Mucosa of stomach (tissue), 1 donor: Measurements from ENCODE around the gene HSPA9.

ENCODE experiments used
- H3K27me3 ChIP-seq: one replicate; pipeline ENCODE4 v1.7.0; 2013; ENCODE audit warnings: mild to moderate bottlenecking, low read length; ENCODE audit not compliant: control insufficient read depth, insufficient read depth
- H3K36me3 ChIP-seq: one replicate; pipeline ENCODE4 v1.7.0; 2013; ENCODE audit warnings: low read length; ENCODE audit not compliant: control insufficient read depth, insufficient read depth
- H3K4me1 ChIP-seq: one replicate; pipeline ENCODE4 v1.7.0; 2013; ENCODE audit warnings: mild to moderate bottlenecking, low read length; ENCODE audit not compliant: control insufficient read depth, insufficient read depth
- H3K4me3 ChIP-seq: one replicate; pipeline ENCODE4 v1.7.0; 2013; ENCODE audit warnings: low read length
- H3K9ac ChIP-seq: one replicate; pipeline ENCODE4 v1.7.0; 2013; ENCODE audit warnings: mild to moderate bottlenecking, low read length, moderate library complexity
- H3K9me3 ChIP-seq: one replicate; pipeline ENCODE4 v1.7.0; 2013; ENCODE audit warnings: mild to moderate bottlenecking, low read length, moderate library complexity; ENCODE audit not compliant: control insufficient read depth
- donor health status: Pancreatic carcinoma.

Gene HSPA9

DNA sequence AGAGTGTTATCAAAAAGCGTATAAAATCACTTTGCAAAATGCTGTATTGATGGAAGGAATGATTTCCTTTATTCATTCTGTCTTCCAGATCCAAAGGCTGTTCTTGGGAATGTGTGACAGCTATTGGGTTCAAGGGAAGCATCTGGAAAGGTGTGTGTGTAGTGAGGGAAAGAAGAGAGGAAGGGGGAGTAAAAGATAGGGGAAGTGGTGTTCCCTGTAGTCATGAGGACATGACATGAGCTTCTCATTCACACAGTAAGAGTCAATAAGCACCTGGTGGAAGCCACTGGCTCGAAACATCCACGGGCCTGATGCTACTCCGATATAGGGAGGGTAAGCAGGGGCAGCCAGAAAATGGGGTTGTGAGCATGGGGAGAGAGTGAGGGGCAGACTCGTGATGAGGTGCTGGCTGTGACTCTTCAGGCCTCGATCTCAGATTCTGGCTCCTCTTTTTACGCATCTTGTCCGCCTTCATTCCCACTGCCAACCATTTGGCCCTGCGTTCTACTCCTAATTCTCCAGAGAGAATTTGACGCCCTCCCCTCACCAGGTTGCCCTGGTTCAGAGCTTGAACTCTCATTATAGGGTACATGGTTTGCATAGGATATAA, 29.1 kb upstream of the HSPA9 start:
- Histone ChIP-seq H3K9me3 (no peaks in the 10 kb centered on the region), H3K27me3 (no peaks in the 10 kb centered on the region), H3K4me3 (no peak overlapping the region), H3K9ac (no peak overlapping the region), H3K36me3 (no peaks in the 10 kb centered on the region), H3K4me1 (no peaks in the 10 kb centered on the region)

DNA sequence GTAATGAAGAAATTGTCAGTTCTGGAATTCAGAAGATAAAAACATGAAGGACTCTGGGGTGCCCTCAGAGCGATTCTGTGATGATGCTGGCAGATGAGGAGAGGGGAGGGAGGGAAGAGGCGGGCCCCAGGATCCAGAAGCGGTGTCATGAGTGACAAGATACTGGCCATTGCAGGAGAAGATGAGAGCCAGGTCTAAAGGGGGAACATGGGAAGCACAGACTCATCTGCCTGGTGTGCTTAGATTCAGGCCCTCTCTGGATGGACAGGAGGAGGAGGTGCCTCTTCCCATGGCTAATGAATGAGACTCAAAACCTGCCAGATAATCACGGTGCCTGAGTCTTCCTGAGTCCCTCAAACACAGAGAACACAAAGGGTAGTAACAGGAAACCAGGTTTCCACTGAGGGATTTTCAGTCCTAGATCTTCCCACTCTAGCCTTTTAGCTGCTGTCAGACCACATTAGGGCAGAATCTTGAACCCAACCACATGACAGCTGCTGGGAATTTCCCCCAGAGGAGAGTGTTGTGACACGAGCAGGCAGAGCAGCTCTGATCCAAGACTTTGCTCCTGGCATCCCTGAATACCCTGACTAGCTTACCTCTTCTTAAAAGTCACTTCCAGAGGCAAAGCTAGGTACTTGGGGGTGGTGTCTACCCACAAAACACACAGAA, 28.2 kb upstream of the HSPA9 start:
- Histone ChIP-seq H3K9me3 (no peaks in the 10 kb centered on the region), H3K36me3 (no peaks in the 10 kb centered on the region), H3K27me3 (no peaks in the 10 kb centered on the region), H3K9ac (no peak overlapping the region), H3K4me1 (no peaks in the 10 kb centered on the region), H3K4me3 (no peak overlapping the region)

GRCh38 chr5:138602371-138603000, 27.3 kb upstream of the HSPA9 start:
- Histone ChIP-seq H3K4me3 (no peak overlapping the region), H3K9me3 (no peaks in the 10 kb centered on the region), H3K36me3 (no peaks in the 10 kb centered on the region), H3K4me1 (no peaks in the 10 kb centered on the region), H3K9ac (no peak overlapping the region), H3K27me3 (no peaks in the 10 kb centered on the region)

DNA sequence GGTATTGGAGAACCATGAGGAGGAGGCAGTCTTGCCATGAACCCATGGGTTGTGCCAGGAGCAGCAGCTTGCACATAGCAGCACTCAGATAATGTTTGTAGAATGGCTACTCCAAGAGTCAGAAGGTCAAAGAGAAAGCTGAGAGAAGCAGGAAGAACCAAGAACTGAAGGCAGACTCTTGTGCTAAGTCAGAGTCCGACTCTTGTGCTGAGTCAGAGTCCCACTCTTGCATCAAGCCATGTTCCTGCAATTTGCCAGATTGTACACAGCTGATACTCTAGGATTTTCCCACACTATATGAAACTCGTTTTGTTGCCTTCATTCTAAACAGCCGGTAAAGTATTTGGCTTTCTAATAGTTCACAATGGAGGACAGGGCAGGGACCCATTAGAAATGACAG, 26.2 kb upstream of the HSPA9 start:
- Histone ChIP-seq H3K4me1 (no peaks in the 10 kb centered on the region), H3K9me3 (no peaks in the 10 kb centered on the region), H3K9ac (no peak overlapping the region), H3K27me3 (no peaks in the 10 kb centered on the region), H3K4me3 (no peak overlapping the region), H3K36me3 (no peaks in the 10 kb centered on the region)

- no peaks in the 10 kb centered on the region for H3K9me3 ChIP-seq
- no peaks in the 10 kb centered on the region for H3K36me3 ChIP-seq
- H3K4me3 ChIP-seq = no peak overlapping the region
- H3K4me1 ChIP-seq = no peaks in the 10 kb centered on the region
- H3K9ac ChIP-seq = no peak overlapping the region
- no peaks in the 10 kb centered on the region for H3K27me3 ChIP-seq
Observed at GRCh38 chr5:138600446-138600845, 25.2 kb upstream of the HSPA9 start.

DNA sequence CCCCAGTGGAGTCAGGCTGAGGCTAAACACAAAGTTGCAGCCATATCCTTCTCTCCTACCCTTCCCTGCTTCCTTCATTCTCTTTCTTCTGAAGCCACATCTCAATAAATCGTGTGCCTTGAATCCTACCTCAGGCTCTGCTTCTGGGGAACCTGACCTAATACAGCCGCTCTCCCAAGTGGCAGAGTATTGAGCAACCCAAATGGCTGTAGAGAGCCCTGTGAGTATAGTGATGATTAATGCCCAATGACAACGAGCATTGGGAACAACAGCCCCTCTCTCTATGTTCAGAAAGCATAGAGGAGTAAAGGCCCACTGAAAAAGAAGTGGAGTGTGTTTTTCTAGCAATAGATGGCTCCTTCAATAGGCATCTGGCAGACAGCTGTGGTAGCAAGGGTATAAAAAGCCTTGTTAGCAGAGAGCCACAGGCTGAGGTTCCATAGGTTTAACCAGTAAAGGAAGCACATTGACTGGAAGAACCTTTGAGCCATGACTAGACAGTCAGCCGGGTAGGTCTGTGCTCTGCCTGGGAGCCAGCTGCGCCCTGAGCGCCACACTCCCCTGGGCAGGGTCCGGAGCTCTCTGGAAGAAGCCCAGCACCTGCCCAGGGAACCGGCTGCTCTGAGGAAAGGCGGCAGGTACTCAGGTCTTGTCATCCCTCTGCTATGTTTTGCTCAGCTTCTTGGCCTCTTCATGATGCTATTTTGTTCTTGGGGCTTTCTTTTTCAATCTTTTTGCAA, 22.6 kb upstream of the HSPA9 start:
- H3K4me3 ChIP-seq = no peak overlapping the region
- no peaks in the 10 kb centered on the region for H3K4me1 ChIP-seq
- no peaks in the 10 kb centered on the region for H3K36me3 ChIP-seq
- H3K27me3 ChIP-seq = no peaks in the 10 kb centered on the region
- no peaks in the 10 kb centered on the region for H3K9me3 ChIP-seq
- H3K9ac ChIP-seq = no peak overlapping the region

DNA sequence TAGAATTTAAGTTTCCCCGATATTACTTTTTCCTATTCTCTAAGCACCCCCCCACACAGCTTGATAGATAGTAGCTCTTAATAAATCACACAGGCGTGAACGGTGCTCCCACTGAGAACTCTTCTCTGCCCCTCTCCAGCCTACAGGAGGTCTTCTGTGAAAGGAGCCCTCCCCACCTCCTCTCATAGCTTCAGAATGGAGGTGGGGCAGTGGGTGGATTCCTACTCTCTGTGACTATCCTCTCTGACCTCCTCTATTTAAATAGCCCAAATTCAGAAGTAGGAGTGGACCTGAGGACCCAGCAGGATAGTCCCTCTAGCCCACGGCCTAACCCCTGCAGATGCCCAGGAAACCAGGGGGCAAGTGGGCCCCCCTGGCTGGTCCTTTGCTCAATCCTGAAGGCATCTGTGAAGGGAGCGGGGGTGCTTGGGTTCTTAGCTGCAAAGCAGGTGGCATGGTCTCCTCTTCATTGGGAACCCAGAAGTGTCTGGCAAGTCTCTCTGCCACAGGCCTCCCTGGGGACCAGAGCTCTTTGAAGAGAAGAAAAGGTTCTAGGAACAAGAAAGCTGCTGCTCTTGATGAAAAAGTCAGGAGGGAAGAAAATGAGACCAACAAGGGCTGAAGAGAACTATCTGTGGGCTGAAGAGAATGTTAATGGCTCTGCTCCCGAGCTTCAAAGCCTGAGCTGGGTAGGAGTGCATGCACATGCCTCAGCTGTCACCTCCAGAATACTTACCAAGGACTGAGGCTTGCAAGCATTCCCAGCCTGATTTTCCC, 21.1 kb upstream of the HSPA9 start:
- Histone ChIP-seq H3K9me3 (no peaks in the 10 kb centered on the region), H3K9ac (no peak overlapping the region), H3K4me3 (no peak overlapping the region), H3K4me1 (no peaks in the 10 kb centered on the region), H3K27me3 (no peaks in the 10 kb centered on the region), H3K36me3 (no peaks in the 10 kb centered on the region)

DNA sequence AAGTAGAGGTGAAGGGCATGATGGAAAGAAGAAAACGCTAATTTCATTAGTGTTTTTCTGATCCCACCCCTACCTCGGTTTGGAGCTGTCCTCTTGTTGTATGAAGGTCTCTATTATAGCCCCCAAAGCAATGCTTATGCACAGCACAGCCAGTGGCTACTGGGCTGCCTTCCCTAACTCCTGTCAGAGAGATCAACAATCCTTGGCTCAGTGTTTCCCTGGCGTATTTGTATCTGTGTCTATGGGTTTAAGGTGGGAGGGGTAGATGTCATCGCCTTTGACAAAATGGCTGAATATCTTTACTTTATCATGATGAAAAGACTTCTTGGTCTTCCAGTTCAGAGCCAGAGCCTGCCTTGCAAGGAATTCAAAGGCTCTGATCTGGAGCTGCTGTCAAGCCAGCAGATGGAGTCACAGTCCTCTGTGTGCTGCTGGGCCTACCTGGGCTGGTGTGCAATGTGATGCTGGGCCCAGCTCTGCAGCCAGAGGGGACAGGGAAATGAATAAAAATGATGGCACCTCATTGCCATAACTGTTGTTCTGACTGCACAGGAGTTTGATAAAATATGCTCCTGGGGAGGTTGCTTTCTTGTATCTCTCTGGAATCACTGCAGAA, 20.1 kb upstream of the HSPA9 start:
- no peaks in the 10 kb centered on the region for H3K27me3 ChIP-seq
- no peaks in the 10 kb centered on the region for H3K9me3 ChIP-seq

GRCh38 chr5:138594305-138595058, 19.3 kb upstream of the HSPA9 start:
- H3K27me3 ChIP-seq = no peaks in the 10 kb centered on the region
- H3K9me3 ChIP-seq = no peaks in the 10 kb centered on the region
- no peaks in the 10 kb centered on the region for H3K36me3 ChIP-seq
- no peak overlapping the region for H3K4me3 ChIP-seq
- H3K4me1 ChIP-seq = peaks cover 7% of the 10 kb centered on the region
- H3K9ac ChIP-seq = no peak overlapping the region

More for the DNA sequence above, 20.1 kb upstream of the HSPA9 start:
- no peak overlapping the region for H3K4me3 ChIP-seq
- no peak overlapping the region for H3K9ac ChIP-seq
- no peaks in the 10 kb centered on the region for H3K36me3 ChIP-seq
- H3K4me1 ChIP-seq = peaks cover 4% of the 10 kb centered on the region

- Histone ChIP-seq H3K9ac (no peak overlapping the region), H3K9me3 (no peaks in the 10 kb centered on the region), H3K27me3 (no peaks in the 10 kb centered on the region), H3K4me3 (no peak overlapping the region), H3K36me3 (no peaks in the 10 kb centered on the region), H3K4me1 (peaks cover 7% of the 10 kb centered on the region)
Observed at GRCh38 chr5:138588013-138588788, 13.0 kb upstream of the HSPA9 start.
